IPS-NIHi7 (cell line): Measurements from ENCODE around the gene RAB26.
"Not testable (repeated sequence)": the region's sequence is repeated elsewhere in the genome, so short reads cannot be mapped to it uniquely, and the experiment has no call there.

Source experiments
- DNase-seq: peaks from one replicate; pipeline ENCODE4 v3.0.0; 2012; ENCODE audit warnings: mixed read lengths; ENCODE audit errors: extremely low spot score

The RAB26 gene

GRCh38 chr16:2195322-2196161 lies 47.1 kb downstream of the RAB26 start:
- DNase-seq, result peak; percentile 31

DNA sequence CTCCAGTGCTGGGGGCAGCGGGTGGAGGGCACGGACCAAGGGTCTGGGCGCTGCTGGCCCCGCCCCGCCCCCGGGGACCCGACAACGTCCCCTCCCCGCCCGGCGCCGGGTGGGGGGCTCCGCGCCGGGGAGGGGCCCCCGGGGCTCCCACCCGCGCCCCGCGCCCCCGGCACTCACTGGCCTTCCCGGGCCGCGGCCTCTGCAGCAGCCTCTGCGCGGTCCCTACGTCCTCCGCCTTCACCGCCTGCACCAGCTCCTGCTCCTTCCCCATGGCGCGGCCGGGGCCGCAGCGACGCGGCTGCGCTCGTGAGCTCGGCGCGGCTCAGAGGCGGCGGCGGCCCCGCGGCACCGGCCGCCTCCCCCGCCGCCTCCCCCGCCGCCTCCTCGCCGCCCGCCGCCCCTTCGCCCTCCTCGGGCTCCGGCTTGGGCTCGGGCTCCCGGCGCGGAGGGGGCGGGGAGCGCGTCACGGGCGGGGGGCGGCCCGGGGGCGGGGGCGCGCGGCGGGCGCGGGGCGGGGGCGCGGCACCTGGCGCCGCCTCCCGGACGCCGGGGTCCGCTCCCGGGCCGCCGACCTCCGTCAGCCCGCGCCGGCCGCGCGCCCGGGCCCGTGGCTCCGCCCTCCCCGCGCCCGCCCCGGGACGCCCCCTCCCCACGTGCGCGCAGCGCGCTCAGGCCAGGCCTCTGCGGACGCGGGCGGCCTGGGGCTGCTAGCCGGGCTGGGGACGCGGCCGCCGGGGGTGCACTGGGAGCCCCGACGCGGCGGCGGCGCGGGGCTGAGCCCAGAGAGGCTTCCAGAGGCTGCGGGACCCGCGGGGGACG lies 47.9 kb downstream of the RAB26 start, which contains the start of gene CASKIN1:
TSS of gene CASKIN1 (minus strand) at position 444 of the 819 bp plus-strand sequence. CDS start at position 271, 173 bp downstream.
- peak; percentile 54 for DNase-seq

DNA sequence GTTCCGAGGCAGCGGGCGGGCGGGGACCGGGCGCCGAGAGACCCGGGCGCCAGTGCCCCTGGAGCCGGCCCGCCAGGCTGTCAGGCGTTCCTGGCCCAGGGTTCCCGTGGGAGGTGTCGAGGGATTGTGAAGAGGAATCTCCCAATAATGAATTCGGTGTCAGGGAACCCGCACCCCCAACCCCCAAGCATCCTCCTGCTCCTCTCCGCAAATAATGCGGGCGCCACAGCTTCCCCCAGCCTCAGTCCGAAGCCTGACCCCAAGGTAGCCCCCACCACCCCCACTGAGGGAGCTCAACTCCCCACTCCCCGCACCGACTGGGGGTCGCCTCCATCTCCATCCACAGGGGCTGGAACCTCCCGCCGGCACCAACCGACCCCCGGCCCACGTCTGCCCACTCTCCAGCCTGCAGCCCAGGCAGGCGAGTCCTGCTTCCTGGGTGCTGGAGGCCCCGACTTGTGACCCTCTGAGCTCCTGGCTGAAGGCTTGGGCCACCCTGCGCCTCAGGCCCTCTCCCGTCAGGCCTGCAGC lies 48.6 kb downstream of the RAB26 start:
- no peak for DNase-seq

DNA sequence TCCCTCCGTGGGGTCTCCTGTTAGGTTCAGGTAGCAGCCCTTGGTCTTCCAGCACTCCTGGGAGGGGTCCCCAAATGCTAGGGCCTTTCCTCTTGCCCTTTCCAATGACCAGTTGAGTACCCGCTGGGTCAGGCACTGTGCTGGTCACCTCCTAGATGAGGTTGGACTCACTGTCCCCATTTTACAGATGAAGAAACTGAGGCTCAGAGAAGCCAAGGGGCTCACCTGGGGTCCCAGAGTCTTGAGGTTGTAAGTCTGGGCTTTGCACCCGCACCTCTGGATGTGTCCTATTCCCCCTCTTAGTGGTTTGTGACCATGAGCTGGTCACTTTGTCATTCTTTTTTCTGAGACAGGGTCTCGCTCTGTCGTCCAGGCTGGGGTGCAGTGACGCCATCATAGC lies 49.3 kb downstream of the RAB26 start:
- DNase-seq, result no peak

GRCh38 chr16:2198283-2198682 lies 49.9 kb downstream of the RAB26 start:
- DNase-seq, result no peak

- no peak for DNase-seq
Observed at GRCh38 chr16:2199095-2199494, 50.7 kb downstream of the RAB26 start.

DNA sequence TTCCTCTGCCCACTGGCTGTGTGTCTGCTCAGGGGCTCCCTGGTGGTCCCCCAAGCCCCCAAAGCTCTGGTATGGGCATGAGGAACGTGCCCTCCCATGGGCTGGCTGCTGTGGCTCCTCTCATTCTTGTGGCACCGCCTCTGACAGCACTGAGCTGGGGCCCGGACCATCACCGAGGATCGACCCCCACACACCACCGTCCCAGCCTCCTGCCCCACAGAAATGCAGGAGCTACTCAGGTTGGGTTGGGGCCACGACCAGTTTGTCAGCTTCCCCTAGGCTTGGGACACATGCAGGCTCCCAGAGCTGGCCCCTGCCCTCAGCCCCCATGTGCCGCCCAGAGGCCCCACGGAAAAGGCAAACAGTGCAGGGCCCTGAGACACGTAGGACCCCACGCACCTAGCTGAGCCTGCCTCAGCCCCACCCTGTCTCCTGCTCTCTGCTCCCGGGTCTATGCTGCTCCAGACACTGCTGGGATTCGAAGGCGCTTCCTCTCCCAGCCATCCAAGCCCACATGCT lies 51.3 kb downstream of the RAB26 start:
- no peak for DNase-seq

GRCh38 chr16:2200313-2200712 lies 51.9 kb downstream of the RAB26 start:
- no peak for DNase-seq

- DNase-seq, result not testable (repeated sequence)
Observed at GRCh38 chr16:2203119-2203688, 54.8 kb downstream of the RAB26 start.
